H1 (cell line): ENCODE data around the gene SYK. TPM values are rescaled to one million over a fixed set of nuclear protein-coding genes. Genes with fewer than 3 reads are reported as not detected.

Experiments
- CTCF ChIA-PET: fragments of 300-600 bp; sonication (Branson Sonifier 250); formaldehyde crosslinking; loops from one replicate; lab custom pipeline; 2021; ENCODE audit not compliant: partially characterized antibody; lab: Charles Lee
- POLR2A ChIA-PET: fragments of 300-600 bp; sonication (Branson Sonifier 250); formaldehyde crosslinking; loops from one replicate; lab custom pipeline; 2021; ENCODE audit warnings: inconsistent platforms; ENCODE audit not compliant: partially characterized antibody; lab: Charles Lee
- DNase-seq, 2 experiments: peaks; one replicate each; pipeline versions ENCODE4 v3.0.0 to v3.0.0-alpha.2; 2010 to 2022; ENCODE audit warnings: low spot score in 2 of 2, low read depth in 1 of 2, mixed read lengths in 1 of 2
- FAIRE-seq: peaks from 2 replicates; lab custom pipeline; 2011; peaks lifted over from hg19 to GRCh38; lab: Jason Lieb, UNC
- H2AFZ ChIP-seq: 2 replicates; pipeline ENCODE4 v1.8.1; 2012; ENCODE audit warnings: low read length, inconsistent platforms
- H2AK5ac ChIP-seq: 2 replicates; pipeline ENCODE4 v1.6.1; 2013; ENCODE audit warnings: low read depth, low read length
- H2BK120ac ChIP-seq: replicated peaks from 2 replicates; pipeline ENCODE3; 2013; ENCODE audit warnings: low read depth, low read length, inconsistent platforms
- H2BK12ac ChIP-seq: 2 replicates; pipeline ENCODE4 v1.6.1; 2013; ENCODE audit warnings: low read depth, low read length
- H2BK15ac ChIP-seq: 2 replicates; pipeline ENCODE4 v1.6.1; 2013; ENCODE audit warnings: low read length
- H2BK20ac ChIP-seq: 2 replicates; pipeline ENCODE4 v1.6.1; 2013; ENCODE audit warnings: low read length
- H2BK5ac ChIP-seq: 2 replicates; pipeline ENCODE4 v1.6.1; 2013; ENCODE audit warnings: low read depth, low read length
- H3K14ac ChIP-seq: 2 replicates; pipeline ENCODE4 v1.6.1; 2013; ENCODE audit warnings: inconsistent platforms; ENCODE audit not compliant: insufficient read length
- H3K18ac ChIP-seq: 2 replicates; pipeline ENCODE4 v1.6.1; 2013; ENCODE audit warnings: low read length; ENCODE audit errors: extremely low read depth
- H3K23ac ChIP-seq: 2 replicates; pipeline ENCODE4 v1.6.1; 2013; ENCODE audit warnings: inconsistent platforms; ENCODE audit not compliant: insufficient read length
- H3K23me2 ChIP-seq: 2 replicates; pipeline ENCODE4 v1.6.1; 2013; ENCODE audit warnings: low read depth, low read length
- H3K27ac ChIP-seq: 2 replicates; pipeline ENCODE4 v1.6.1; 2011; ENCODE audit warnings: low read depth, low read length, inconsistent platforms
- H3K27me3 ChIP-seq, 4 experiments: replicated peaks in 1 of 4; 1 replicate in 1 of 4; 2 replicates in 3 of 4; pipeline versions ENCODE4 v1.6.1 to v1.8.1; 2011 to 2013; ENCODE audit warnings: low read length in 3 of 4, mild to moderate bottlenecking in 3 of 4, inconsistent platforms in 2 of 4, mixed read lengths in 2 of 4, moderate library complexity in 1 of 4; ENCODE audit not compliant: control insufficient read depth in 3 of 4, insufficient read depth in 3 of 4; ENCODE audit errors: extremely low read depth in 1 of 4
- H3K36me3 ChIP-seq, 4 experiments: 2 replicates each; pipeline versions ENCODE4 v1.6.1 to v1.8.1; 2011 to 2013; ENCODE audit warnings: mild to moderate bottlenecking in 4 of 4, low read length in 3 of 4, moderate library complexity in 2 of 4, control low read depth in 1 of 4, inconsistent platforms in 1 of 4; ENCODE audit not compliant: insufficient read depth in 4 of 4, control insufficient read depth in 2 of 4
- H3K4ac ChIP-seq: replicated peaks from 2 replicates; pipeline ENCODE3; 2013; ENCODE audit warnings: low read length, low read depth, mixed read lengths, inconsistent platforms; ENCODE audit not compliant: insufficient read length
- H3K4me1 ChIP-seq, 4 experiments: replicated peaks in 1 of 4; 1 replicate in 1 of 4; 2 replicates in 3 of 4; pipeline versions ENCODE4 v1.6.1 to v1.8.1; 2011 to 2013; ENCODE audit warnings: low read length in 3 of 4, inconsistent platforms in 2 of 4, mixed read lengths in 1 of 4; ENCODE audit not compliant: insufficient read depth in 4 of 4, control insufficient read depth in 3 of 4
- H3K4me2 ChIP-seq, 2 experiments: 2 replicates each; pipeline versions ENCODE4 v1.6.1 to v1.8.1; 2011 to 2013; ENCODE audit warnings: low read depth in 2 of 2, low read length in 2 of 2, control low read depth in 1 of 2, inconsistent platforms in 1 of 2, mild to moderate bottlenecking in 1 of 2; ENCODE audit not compliant: insufficient read depth in 1 of 2
- H3K4me3 ChIP-seq, 4 experiments: fragments of 200-600, 300-600 bp in 1 of 4; sonication (generic), shearing (Covaris generic), sonication (Bioruptor Twin) in 1 of 4; 2 replicates each; pipeline versions ENCODE4 v1.5.1 to v1.8.1; 2011 to 2016; ENCODE audit warnings: low read length in 4 of 4, low read depth in 3 of 4, control low read depth in 2 of 4, inconsistent platforms in 2 of 4, mild to moderate bottlenecking in 2 of 4, mixed read lengths in 1 of 4, moderate library complexity in 1 of 4; ENCODE audit not compliant: insufficient read depth in 2 of 4; ENCODE audit errors: extremely low read depth in 1 of 4
- H3K56ac ChIP-seq: replicated peaks from 2 replicates; pipeline ENCODE3; 2013; ENCODE audit warnings: low read depth, mild to moderate bottlenecking, mixed read lengths, low read length, inconsistent platforms; ENCODE audit not compliant: insufficient read length
- H3K79me1 ChIP-seq: 2 replicates; pipeline ENCODE4 v1.6.1; 2013; ENCODE audit warnings: low read depth, low read length, control low read depth
- H3K79me2 ChIP-seq, 2 experiments: 2 replicates each; pipeline versions ENCODE4 v1.6.1 to v1.8.1; 2012 to 2013; ENCODE audit warnings: low read length in 2 of 2, mild to moderate bottlenecking in 2 of 2, inconsistent platforms in 1 of 2; ENCODE audit not compliant: insufficient read depth in 2 of 2, control insufficient read depth in 1 of 2
- H3K9ac ChIP-seq, 4 experiments: replicated peaks in 1 of 4; 1 replicate in 1 of 4; 2 replicates in 3 of 4; pipeline versions ENCODE4 v1.6.1 to v1.8.1; 2011 to 2013; ENCODE audit warnings: low read depth in 3 of 4, low read length in 3 of 4, control low read depth in 2 of 4, mild to moderate bottlenecking in 2 of 4, moderate library complexity in 2 of 4, inconsistent platforms in 1 of 4; ENCODE audit errors: extremely low read depth in 1 of 4
- H3K9me3 ChIP-seq, 2 experiments: 2 replicates each; pipeline versions ENCODE4 v1.6.1 to v1.8.1; 2012 to 2013; ENCODE audit warnings: mild to moderate bottlenecking in 2 of 2, moderate library complexity in 2 of 2, control low read depth in 1 of 2, inconsistent platforms in 1 of 2, low read depth in 1 of 2, low read length in 1 of 2, mixed read lengths in 1 of 2; ENCODE audit not compliant: insufficient read depth in 2 of 2
- H4K20me1 ChIP-seq, 2 experiments: replicated peaks in 1 of 2; 2 replicates each; pipeline versions ENCODE3 to v1.8.1; 2011 to 2013; ENCODE audit warnings: inconsistent platforms in 2 of 2, low read length in 2 of 2, mild to moderate bottlenecking in 1 of 2; ENCODE audit not compliant: insufficient read depth in 2 of 2, control insufficient read depth in 1 of 2
- H4K5ac ChIP-seq: 2 replicates; pipeline ENCODE4 v1.6.1; 2013; ENCODE audit warnings: low read length, low read depth, mixed read lengths, inconsistent platforms; ENCODE audit not compliant: insufficient read length
- H4K8ac ChIP-seq: 2 replicates; pipeline ENCODE4 v1.8.0; 2013; ENCODE audit warnings: mild to moderate bottlenecking, moderate library complexity, low read length, inconsistent platforms; ENCODE audit not compliant: insufficient read depth; ENCODE audit errors: extremely low read depth
- H4K91ac ChIP-seq: replicated peaks from 2 replicates; pipeline ENCODE3; 2013; ENCODE audit warnings: low read length, mixed read lengths, inconsistent platforms; ENCODE audit not compliant: insufficient read length
- EGR1 ChIP-seq: IDR thresholded peaks from 2 replicates; pipeline ENCODE4 v1.6.1; 2011; ENCODE audit warnings: low read depth, low read length, borderline replicate concordance
- SAP30 ChIP-seq: fragments of 300-600 bp; sonication (generic); IDR thresholded peaks from 2 replicates; pipeline ENCODE4 v1.7.1; 2012; ENCODE audit warnings: low read length, moderate library complexity, mild to moderate bottlenecking, inconsistent platforms; ENCODE audit not compliant: insufficient read depth, insufficient replicate concordance
- WGBS, 2 experiments: shearing (Covaris generic) in 1 of 2; methylation state at CpG; one replicate each; pipeline versions ENCODE4 v1.1.6 to v1.1.7; 2013 to 2015; ENCODE audit warnings: low lambda C conversion rate in 2 of 2, mixed read lengths in 2 of 2, inconsistent platforms in 1 of 2, low coverage in 1 of 2, missing lambda C conversion rate in 1 of 2; ENCODE audit not compliant: insufficient replicate concordance in 2 of 2, insufficient coverage in 1 of 2, insufficient read length in 1 of 2; ENCODE audit errors: extremely low coverage in 1 of 2, missing lambda C conversion rate in 1 of 2; 5-methylcytosine and 5-hydroxymethylcytosine counted together
- polyA plus RNA-seq, 7 experiments: library from polyadenylated mRNA; depleted of rRNA in 3 of 7; stranded (reverse) in 5 of 7; unstranded in 2 of 7; fragments of >200 nt in 5 of 7; fragments of 200-250 nt in 2 of 7; gene quantifications; 1 replicate in 5 of 7; 2 replicates in 1 of 7; 4 replicates in 1 of 7; pipeline versions ENCODE4 v1.2.1 to v1.2.3, GENCODE V29; 2011 to 2013; ENCODE audit warnings: missing spikeins in 2 of 7, mixed read lengths in 2 of 7
- total RNA-seq: library from RNA; stranded (reverse); fragmentation: NEBNext Ultra II Directional; extraction: Animal tissue kit (Norgen Biotek cat#: 25700); gene quantifications from 2 replicates; pipeline ENCODE4 v1.2.1, GENCODE V29; 2021

The SYK gene
- total and polyA plus RNA-seq, 2 of the 8 experiments (the other 6 are each of a cell fraction or from before 2014, with no cell fraction given) = 1.5 to 4.4 TPM

DNA sequence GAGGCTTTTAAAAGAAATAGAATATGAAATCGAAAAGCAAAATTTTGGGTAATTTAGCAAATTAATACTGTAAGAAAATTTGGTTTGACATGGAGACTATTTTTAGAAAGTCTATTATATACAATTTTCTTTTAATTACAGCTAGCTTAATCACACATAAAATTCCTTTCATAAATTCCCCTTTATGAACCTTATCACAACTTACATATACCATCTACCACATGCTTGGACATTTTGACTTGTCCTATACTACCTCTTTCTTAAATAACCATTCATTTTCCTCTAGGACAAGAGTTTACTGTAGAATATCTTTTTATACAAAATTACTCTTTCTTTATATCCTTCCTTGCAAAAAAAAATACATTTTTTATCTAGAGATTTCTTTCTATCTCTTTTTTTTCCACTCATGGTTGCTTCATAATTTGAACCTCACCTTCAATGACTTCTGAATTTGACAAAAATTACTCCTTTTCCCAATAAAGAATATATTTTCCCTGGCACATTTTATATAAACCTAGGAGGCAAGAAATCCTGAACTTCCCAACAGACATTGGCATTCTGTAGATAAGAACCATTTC lies 34.0 kb upstream of the SYK start:
- no peak overlapping the region for H4K5ac ChIP-seq
- H3K4me2 ChIP-seq = no peak overlapping the region
- peaks cover 44 to 48% of the 10 kb centered on the region in 2 experiments for H3K9me3 ChIP-seq
- H3K4me1 ChIP-seq = no peaks in the 10 kb centered on the region
- no peak overlapping the region for H4K91ac ChIP-seq
- H3K23ac ChIP-seq = no peak overlapping the region
- no peaks in the 10 kb centered on the region for H3K23me2 ChIP-seq
- H2BK15ac ChIP-seq = no peak overlapping the region
- H3K18ac ChIP-seq = no peak overlapping the region
- H2AK5ac ChIP-seq = no peak overlapping the region
- no peak overlapping the region for H2BK120ac ChIP-seq
- no peak overlapping the region for H2AFZ ChIP-seq
- H2BK20ac ChIP-seq = no peak overlapping the region
- no peak overlapping the region for H3K4ac ChIP-seq
- no peaks in the 10 kb centered on the region for H4K20me1 ChIP-seq
- DNase-seq = no peak
- no peak overlapping the region for H3K14ac ChIP-seq
- no peak overlapping the region for H4K8ac ChIP-seq
- 91% methylated on average over 1 of the region's 1 CpG; no CpG with 5 or more reads in 1 of the 2 experiments for WGBS, 2 experiments
- no peaks in the 10 kb centered on the region for H3K79me1 ChIP-seq
- CTCF ChIA-PET = interaction anchor here (0.6 to 1.1 kb wide), 2 partner anchors 11 to 1114 kb away, joined by 3 read pairs; no protein-coding TSS in a partner anchor
- H3K4me3 ChIP-seq = no peak overlapping the region
- no peak overlapping the region for H3K27ac ChIP-seq
- H3K56ac ChIP-seq = no peak overlapping the region
- H3K27me3 ChIP-seq = no peaks in the 10 kb centered on the region
- no peaks in the 10 kb centered on the region for H3K36me3 ChIP-seq
- no peak overlapping the region for H2BK12ac ChIP-seq
- POLR2A ChIA-PET = no interaction called here
- no peak overlapping the region for H2BK5ac ChIP-seq
- no peaks in the 10 kb centered on the region for H3K79me2 ChIP-seq
- H3K9ac ChIP-seq = no peak overlapping the region
- FAIRE-seq = no peak
- TF ChIP-seq SAP30 (no peak), EGR1 (no peak)
